ENCODE measurements around the gene TAB2.

Gene TAB2, protein sequence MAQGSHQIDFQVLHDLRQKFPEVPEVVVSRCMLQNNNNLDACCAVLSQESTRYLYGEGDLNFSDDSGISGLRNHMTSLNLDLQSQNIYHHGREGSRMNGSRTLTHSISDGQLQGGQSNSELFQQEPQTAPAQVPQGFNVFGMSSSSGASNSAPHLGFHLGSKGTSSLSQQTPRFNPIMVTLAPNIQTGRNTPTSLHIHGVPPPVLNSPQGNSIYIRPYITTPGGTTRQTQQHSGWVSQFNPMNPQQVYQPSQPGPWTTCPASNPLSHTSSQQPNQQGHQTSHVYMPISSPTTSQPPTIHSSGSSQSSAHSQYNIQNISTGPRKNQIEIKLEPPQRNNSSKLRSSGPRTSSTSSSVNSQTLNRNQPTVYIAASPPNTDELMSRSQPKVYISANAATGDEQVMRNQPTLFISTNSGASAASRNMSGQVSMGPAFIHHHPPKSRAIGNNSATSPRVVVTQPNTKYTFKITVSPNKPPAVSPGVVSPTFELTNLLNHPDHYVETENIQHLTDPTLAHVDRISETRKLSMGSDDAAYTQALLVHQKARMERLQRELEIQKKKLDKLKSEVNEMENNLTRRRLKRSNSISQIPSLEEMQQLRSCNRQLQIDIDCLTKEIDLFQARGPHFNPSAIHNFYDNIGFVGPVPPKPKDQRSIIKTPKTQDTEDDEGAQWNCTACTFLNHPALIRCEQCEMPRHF

DNA sequence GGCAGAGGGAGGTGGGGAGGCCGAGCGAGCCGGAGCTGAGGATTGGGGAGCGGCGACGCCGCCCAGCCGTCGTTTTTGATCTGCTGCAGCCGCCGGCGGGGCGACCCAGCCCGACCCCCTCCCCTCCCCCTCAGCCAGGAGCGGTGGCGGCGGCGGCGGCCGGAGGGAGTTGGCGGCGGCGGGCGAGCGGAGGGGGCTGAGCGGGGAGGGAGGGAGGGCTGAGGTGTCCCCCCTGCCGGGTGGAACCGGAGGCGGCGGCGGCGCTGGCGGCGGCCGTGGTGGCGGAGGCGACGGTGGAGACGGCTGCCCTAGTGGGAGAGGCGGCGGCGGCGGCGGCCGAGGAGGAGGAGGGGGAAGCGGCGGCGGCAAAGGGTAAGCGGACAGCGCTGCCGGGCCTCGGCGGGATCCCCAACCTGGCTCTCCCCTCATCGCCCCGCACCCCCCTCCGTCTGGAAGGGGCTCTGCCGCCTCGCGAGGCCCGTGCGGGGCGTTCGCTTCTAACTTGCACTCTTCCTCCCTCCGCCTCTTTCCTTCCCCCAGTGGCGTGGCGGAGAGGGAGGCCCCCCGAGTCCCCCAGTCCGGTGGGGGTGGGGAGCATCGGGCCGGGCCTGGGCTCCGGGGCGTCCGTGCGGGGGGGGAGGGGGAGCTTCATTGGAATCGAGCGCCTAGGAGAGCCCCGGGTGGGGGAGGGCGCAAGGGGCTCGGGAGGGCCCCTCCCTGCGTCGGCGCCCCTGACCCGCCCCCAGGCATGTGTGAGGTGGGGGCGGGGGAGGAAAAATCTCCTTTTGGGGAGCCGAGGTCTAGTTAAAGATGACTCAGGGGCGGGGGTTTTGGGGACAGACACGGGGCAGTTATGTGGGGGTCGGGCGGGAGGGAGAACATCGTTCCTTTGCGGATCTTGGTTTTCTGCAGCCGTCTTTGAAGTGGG, at the start of gene TAB2:
Gene TAB2, plus strand, starts transcription at position 69 of the 928 bp plus-strand sequence. CDS start 52,286 bp downstream, outside the sequence.
- peak; percentile 78 for DNase-seq

DNA sequence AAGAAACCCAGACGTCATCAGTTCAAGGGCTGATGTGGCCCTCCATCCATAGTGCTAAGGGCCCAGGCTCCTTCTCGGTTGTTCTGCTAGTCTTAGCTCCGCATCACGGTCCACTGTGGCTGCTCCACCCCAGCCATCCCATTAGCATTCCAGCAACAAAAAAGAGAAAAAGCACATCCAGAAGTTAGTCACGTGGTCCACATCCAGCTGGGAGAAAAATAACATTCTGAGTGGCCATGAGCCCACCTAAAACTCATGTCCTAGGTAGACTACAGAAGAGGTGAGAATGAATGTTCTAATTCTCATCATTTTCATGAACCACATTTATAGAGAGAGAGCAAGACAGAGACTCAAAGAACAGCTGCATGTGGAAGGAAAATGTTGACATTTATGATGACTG, 49.4 kb upstream of the TAB2 start:
- no peak for DNase-seq

DNA sequence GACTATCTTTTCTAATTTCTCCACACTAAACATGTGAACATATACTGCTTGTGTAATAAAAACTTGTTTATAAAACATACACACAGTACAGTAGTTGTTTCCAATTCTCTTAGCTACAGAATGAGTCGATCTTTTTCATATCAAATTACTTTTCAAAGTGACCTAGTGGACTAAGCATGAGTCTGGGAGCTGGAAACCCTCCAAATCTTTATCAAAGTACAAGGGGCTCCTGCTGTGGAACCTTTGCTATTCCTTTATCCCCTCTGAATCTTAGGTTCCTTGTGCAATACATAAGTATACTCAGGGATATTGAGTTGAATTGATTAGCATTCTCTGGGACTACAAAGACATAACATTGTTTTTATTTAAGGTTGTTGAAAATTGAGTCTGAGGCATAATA, 48.7 kb upstream of the TAB2 start:
- no peak for DNase-seq

DNA sequence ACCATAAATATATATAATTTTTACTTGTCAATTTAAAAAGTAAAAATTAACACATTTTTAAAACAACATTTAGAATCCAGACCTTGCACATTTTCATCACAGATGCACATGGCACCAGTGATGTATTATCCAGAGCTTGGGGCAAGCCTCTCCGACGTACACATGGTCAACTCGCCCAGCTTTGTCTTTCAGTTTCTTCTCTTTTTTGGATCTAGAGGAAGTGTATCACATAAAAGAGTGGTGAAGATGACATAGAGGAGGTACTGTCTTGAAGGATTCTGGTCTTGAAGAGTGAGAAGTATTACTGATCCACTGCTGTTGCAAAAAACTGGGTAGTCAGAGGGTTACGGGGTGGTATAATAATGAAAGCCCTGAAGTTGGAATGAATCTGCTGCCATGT, 46.9 kb upstream of the TAB2 start:
- DNase-seq = no peak

DNA sequence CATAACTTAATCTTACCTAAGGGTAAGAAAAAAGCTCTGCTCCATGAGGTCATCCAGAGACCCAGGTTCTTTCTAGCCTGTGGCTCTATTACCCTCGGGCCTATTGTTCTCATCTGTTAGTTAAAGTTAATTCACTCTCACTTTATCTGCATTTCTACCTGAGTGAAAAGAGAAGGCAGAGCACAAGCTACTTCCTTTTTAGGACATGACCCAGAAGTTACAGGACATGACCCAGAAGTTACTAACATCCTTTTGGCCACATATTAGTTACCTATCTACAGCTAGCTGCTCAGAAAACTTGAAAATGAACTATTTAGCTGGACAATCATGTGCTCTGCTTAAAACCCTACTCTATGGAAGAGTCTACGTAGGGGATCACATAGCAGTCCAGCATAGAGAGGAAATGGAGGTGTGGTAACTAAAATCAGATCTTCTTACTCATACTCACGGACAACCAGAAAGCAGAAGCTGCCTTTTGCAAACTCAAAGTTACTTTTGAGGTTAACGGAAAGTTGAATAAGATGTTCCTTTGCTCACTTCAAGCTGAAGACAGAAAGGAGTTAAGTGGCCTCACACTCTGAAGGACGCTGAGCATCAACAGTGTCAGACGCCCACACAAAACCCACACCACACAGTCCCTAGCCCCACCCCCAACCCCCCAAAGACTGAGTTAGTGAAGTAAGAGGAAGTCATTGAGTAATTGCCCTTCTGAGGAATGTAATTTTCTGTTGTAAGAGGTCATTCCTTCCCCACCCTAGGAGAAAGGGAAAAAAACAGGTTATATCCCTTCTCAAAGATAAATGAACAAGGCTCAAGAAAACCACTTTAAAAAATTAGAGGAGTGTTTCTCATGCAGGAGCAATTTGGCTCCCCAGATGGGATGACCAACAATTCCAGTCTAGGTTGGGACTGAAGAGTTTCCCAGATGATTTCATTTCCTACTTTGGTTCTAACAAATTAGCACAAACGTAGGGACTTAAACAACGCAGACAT, 45.9 kb upstream of the TAB2 start:
- peak; percentile 73 for DNase-seq

DNA sequence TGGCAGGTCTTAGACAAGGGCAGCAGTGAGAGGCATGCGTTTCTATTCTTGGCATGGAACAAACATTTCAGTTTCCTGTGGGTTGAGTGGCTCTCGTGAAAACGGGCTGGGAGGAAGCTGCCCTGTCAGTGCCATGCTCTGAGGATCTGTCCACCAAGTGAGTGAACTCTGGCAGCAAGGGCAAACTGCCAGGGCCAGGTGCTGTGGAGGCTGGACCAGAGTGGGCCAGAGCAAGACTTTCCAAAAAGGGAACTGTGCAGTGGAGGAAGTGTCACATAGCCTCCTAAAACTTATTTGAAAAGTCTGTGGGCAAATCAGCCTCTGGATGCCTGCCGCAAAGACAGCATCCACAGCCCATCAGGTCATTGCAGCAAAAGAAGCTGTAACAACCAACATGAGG, 44.2 kb upstream of the TAB2 start:
- no peak for DNase-seq

DNA sequence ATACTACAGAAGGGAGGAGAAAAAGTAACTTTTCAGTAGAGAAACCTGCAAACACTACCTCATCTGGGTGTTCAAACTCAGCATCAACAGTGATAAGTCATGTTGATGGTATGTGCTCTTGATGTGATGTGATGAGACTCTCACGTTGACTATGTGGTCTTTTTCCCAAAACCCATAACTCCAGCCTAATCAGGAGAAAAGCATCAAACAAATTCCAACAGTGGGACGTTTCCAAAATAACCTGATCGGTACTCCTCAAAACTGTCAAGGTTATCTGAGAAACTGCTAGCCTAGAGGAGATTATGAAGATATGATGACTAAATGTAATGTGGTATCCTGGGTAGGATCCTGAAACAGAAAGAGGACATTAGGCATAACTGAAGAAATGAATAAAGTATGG, 41.9 kb upstream of the TAB2 start:
- DNase-seq = no peak

DNA sequence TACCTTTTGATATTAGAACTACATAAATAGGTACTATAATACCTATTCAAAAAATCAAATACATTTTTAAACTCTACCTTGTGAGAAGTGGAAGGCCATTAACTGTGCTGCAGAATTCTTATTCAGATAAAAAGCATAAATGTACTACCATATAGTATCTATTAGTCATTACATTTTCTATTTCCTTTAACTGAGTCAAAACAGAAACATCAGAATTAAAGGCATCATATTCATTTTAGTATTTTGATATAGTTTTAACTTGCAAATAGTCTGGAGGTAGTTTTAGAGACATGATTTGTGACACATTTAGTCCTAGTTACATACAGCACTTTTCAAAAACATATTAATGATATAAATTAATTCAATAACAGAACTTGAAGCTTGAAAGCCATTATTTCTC, 39.9 kb upstream of the TAB2 start:
- no peak for DNase-seq

DNA sequence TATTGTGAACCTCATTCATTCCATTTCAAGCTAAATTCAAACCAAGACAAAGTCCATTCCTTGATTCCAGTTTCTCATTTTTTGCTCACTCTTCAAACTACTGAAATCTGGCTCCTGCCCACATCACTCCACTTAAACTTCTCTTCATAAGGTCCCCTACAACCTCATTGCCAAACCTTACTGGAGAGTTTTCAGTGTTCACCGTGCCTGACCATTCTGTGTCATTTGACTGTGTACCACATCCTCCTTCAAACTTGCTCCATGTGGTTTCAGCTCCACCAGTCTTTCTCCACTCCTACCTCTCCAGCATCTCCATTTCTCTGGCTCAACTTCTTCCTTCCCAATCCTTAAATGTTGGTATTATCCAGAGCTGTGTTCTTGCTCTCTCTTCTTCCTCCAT, 38.5 kb upstream of the TAB2 start:
- no peak for DNase-seq

DNA sequence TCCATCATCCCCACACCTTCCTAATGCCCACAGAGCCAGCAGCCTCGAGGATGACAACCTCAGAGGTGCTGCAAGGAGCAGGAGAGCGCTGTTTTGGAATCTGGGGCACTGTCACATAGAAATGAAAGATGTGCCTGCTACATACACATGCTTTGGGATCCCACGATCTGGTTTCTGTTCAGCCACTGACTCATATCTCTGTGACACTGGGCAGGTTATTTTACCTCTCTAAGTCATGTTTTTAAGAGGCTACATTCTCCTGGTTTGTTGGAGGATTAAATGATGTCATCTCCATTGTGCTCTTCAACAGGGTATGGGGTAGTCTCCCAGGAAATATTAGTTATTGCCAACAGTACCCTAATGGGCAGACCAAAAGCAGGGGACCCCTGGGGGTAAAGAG, 32.6 kb upstream of the TAB2 start:
- no peak for DNase-seq

DNA sequence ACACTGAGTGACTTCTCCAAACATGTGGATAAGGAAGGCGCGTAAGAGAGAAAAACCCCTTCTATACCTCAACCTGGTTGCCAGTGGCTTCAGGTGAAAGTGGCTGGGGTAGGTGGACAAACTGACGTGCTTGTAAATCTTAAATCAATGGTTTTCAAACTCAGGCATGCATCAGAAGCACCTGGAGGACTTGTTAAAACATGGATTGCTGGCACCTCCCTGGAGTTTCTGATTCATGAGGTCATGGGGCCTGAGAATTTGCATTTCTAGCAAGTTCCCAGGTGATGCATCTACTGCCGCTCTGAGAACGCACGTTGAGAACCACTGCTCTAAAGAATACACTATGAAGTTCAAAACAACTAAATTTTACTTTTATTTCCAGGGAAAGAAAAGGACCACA, 31.9 kb upstream of the TAB2 start:
- DNase-seq = no peak

DNA sequence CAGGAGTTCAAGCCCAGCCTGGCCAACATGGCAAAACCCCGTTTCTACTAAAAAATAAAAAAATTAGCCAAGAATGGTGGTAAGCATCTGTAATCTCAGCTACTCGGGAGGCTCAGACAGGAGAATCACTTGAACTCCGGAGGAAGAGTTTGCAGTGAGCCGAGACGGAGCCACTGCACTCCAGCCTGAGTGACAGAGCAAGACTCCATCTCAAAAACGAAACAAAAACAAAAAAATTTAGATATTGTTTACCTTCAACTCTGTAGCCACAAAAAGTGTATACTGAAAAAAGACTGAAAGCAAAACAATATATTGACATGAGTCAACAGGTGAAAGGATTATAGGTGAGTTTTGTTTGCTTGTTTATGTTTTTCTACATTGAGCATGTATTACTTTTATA, 30.6 kb upstream of the TAB2 start:
- DNase-seq = no peak

DNA sequence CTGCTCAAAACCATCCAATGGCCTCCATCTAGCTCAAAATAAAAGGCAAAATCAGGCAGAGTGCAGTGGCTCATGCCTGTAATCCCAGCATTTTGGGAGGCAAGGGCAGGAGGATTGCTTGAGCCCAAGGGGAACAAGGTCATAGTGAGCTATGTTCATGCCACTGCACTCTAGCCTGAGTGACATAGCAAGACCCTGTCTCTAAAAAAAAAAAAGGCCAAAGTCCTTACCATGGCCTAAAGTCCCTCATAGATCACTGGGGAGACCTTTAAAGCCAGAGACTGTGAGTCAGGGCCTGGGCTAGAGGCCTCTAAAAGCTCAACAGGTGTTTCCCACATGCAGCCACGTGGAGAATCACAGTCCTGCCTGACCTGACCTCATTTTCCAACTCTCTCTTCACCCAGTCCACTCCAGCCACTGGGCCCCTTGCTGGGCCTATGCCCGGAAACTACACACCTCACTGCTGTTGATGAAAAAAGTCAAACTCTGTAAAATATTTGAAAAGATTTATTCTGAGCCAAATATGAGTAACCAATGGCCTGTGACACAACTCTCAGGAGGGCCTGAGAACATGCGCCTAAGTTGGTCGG, 28.2 kb upstream of the TAB2 start:
- DNase-seq = no peak

DNA sequence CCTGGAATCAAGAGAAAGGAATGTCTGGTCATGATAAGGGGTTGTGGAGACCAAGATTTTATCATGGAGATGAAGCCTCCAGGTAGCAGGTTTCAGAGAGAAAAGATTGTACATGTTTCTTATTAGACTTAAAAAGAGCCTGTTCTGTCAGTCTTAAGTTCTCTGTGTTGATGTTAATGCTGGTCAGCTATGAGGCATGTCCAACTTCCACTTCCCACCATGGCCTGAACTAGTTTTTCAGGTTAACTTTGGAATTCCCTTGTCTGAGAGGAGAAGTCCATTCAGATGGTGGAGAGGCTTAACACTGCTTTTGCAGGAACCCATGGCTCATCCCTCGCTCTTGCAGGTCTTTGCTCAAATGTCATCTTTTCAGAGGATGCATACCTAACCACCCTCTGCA, 27.5 kb upstream of the TAB2 start:
- DNase-seq = no peak

DNA sequence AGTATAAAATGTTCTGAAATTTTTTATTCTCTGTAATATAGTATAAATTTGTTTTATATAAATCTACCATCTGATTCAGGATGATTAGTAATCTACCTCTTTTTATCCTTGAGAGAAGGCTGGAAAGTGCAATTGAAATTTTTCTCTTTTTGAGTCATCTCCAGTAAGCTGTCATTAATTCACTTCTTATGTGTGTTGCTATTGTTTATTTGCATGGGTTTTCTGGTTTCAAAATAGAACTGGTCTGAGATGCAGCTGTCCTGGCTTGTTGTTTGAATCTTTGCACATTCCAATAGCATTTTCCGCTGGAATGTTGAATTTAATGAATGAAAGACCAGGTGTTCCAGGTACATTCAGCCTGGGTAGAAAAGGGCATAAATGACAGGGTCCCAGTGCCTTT, 24.3 kb upstream of the TAB2 start:
- DNase-seq = no peak

DNA sequence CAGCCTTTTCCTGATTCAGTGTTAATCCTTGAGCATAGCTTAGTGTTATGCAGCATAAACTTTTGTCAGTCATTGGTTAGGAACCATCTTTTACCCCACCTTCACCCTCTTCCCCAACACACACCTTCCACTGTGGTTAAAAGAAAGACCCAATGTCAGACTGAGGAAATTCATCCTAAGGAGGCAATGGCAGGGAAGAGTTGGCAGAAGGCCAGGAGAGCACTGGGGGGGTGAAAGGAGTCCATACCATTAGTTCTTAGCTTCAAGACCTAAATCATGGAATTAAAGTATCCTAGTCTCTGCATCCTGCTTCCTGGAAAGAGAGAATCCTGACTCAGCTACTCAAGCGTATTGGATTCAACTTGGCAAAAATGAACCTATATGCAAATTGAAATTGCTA, 16.9 kb upstream of the TAB2 start:
- DNase-seq = no peak

DNA sequence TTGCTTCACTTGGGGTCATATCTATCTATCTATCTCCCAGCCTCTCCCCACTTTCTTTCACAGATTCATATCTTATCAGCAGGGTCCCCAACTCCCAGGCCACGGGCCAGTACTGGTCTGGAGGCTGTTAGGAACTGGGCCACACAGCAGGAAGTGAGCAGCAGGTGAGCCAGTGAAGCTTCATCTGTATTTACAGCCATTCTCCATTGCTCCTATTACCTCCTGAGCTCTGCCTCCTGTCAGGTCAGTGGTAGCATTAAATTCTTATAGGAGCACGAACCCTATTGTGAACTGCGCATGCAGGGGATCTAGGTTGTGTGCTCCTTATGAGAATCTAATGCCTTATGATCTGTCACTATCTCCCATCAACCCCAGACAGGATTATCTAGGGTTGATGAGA, 14.8 kb upstream of the TAB2 start:
- DNase-seq = no peak

DNA sequence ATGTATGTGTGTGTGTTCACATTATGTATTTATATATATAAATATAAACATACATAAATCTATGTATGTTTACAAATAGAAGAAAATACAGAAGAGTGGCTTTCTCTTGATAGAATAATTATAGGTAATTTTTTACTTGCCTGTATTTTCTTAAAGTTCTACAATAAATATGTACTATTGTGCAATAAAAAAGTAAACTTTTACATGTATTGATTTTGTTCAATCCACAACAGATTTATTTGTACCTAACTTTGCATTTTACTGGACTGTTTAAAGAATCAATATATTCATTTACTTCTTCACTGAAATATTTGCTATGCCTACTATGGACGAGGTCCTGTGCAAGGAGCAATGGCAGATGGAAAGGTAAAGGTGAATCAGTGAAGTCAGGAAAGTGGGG, 14.0 kb upstream of the TAB2 start:
- no peak for DNase-seq

DNA sequence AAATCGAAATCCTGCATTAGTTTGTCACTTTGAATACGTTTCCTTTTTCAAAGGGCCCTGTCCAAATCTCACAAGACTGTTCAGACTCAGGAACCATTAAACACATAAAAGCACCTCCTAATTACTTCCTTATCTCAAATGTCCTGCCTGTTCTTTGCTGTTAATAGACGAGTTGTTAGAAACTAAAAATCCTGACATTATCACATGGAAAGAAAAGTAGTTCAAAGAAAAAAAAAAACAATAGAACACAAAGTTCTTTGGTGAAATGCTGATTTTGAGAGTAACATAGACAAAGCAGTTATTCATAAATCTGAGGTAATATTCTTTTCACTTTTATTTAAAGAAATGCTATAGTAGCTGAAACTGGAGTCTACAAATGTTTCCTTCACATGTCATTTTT, 12.1 kb upstream of the TAB2 start:
- DNase-seq = no peak

DNA sequence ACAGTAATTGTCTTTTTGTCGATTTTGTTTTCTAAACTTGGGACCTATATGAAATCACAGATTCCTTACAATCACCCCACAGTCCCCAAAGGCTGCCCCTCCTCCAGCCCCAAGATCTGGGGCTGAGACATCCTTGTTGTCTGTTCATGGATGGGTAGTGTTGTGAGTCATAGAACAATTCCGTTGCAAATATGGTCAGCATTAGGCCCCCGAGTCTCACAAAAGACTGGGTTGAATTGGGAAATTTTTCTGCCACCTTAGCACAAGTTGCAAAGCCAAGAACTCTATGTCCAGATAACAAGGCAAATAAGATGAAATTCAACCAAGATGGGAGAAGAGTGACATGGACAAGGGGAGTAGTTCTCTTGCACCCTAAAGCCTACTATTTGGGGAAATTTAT, 10.5 kb upstream of the TAB2 start:
- DNase-seq = no peak

DNA sequence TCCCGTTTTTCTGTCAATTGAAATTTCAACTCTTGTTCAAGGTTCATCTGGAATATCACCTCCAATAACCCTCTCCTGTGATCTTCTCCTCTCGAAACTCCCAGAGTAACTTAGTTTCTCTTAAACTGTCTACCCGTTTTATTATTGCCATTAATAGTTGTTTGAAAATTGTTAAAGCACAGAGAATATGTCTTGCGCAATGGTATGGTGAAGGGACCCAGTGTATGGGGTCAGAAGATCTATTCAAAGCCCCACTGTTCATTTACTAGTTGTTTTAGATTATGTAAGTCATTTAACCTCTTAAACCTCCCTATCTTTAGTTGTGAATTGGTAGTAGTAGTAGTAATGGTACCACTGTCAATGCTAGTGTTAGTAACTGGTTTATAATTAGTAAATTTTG, 6.2 kb upstream of the TAB2 start:
- DNase-seq = no peak

DNA sequence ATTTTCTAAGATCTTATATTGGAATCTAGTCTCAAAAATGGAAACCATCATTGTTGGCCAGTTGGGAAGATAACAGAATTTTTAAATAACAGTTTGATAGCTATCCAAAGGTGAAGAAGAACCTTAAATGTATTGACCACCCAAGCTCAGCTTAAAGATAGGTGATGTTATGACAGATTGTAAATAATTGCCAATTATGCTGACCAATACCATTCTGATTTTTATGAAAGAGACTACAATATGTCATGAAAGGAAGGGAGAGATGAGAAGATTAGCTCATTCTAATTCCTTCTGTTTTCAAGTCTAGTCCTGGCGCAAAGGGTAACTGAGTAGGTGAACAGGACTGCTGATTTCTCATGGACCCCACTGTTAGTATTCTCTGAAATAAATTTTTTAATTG, 5.7 kb upstream of the TAB2 start:
- no peak for DNase-seq

All from NK-92 treated with Interleukin-12 subunit alpha and Interleukin-12 subunit beta, amount 100 ng/mL, for 24 hours (cell line).